K562 (cell line): ENCODE measurements around the gene PRKACA. TPM values are rescaled to one million over a fixed set of nuclear protein-coding genes. Genes with fewer than 3 reads are reported as not detected.

Source experiments
- CBX5 ChIP-seq: IDR thresholded peaks from 2 replicates; pipeline ENCODE4 v1.6.1; 2014; ENCODE audit warnings: low read depth, borderline replicate concordance
- CC2D1A ChIP-seq: fragments of 450-650 bp; IDR thresholded peaks from 2 replicates; pipeline ENCODE4 v1.6.1; 2017; ENCODE audit warnings: mild to moderate bottlenecking
- CHCHD3 ChIP-seq: fragments of 250-450 bp; sonication (Bioruptor Pico); IDR thresholded peaks from 2 replicates; pipeline ENCODE4 v2.1.2; 2022; ENCODE audit warnings: mild to moderate bottlenecking
- CUX1 ChIP-seq: fragments of 200-800 bp; sonication (Bioruptor generic); IDR thresholded peaks from 2 replicates; pipeline ENCODE4 v1.6.1; 2016; ENCODE audit warnings: missing genetic modification characterization, missing compliant biosample characterization
- DIDO1 ChIP-seq: fragments of 450-650 bp; IDR thresholded peaks from 2 replicates; pipeline ENCODE4 v1.6.1; 2016; ENCODE audit warnings: low read depth, missing biosample characterization, missing genetic modification characterization
- NR2C2 ChIP-seq, 2 experiments: fragments of 200-800 bp in 1 of 2; sonication (Bioruptor generic) in 1 of 2; sonication (generic) in 1 of 2; formaldehyde crosslinking in 1 of 2; IDR thresholded peaks; 2 replicates each; pipeline versions ENCODE4 v1.6.1 to v1.8.0; 2016 to 2022; ENCODE audit warnings: mild to moderate bottlenecking in 1 of 2, missing compliant biosample characterization in 1 of 2, missing genetic modification characterization in 1 of 2, missing genetic modification reagents in 1 of 2
- PRMT5 ChIP-seq: sonication (generic); formaldehyde crosslinking; IDR thresholded peaks from 2 replicates; pipeline ENCODE4 v1.5.0; 2020; ENCODE audit warnings: missing genetic modification reagents
- RBM22 ChIP-seq: fragments of 200-400 bp; formaldehyde crosslinking; IDR thresholded peaks from 2 replicates; pipeline ENCODE4 v1.6.1; 2018; ENCODE audit warnings: low read length, low read depth; ENCODE audit not compliant: poor library complexity, severe bottlenecking
- RERE ChIP-seq: sonication (generic); formaldehyde crosslinking; IDR thresholded peaks from 2 replicates; pipeline ENCODE4 v1.8.0; 2023; ENCODE audit warnings: missing genetic modification reagents, mild to moderate bottlenecking, borderline replicate concordance
- SIN3A ChIP-seq, 2 experiments: fragments of 150-350 bp in 1 of 2; IDR thresholded peaks; 2 replicates each; pipeline ENCODE4 v1.6.1; 2011 to 2016; ENCODE audit warnings: borderline replicate concordance in 2 of 2, low read depth in 2 of 2, low read length in 2 of 2, mild to moderate bottlenecking in 2 of 2, moderate library complexity in 2 of 2; ENCODE audit not compliant: control insufficient read depth in 1 of 2
- TCF3 ChIP-seq: sonication (generic); formaldehyde crosslinking; IDR thresholded peaks from 2 replicates; pipeline ENCODE4 v1.4.0; 2020; ENCODE audit warnings: mild to moderate bottlenecking, missing genetic modification reagents
- ZC3H11A ChIP-seq: IDR thresholded peaks from 2 replicates; pipeline ENCODE4 v1.6.1; 2012; ENCODE audit warnings: low read depth, low read length, improper control_type of control experiment
- polyA plus RNA-seq, 8 experiments: library from polyadenylated mRNA; depleted of rRNA in 4 of 8; stranded (reverse) in 5 of 8; unstranded in 3 of 8; fragments of >200 nt; fragmentation: Nextera tagmentation in 2 of 8; fragmentation: Illumina TruSeq in 1 of 8; extraction: Ambion mirVana in 2 of 8; extraction: Trizol in 1 of 8; gene quantifications; 2 replicates each; pipeline versions ENCODE4 v1.2.1 to v1.2.3, GENCODE V29; 2011 to 2014; ENCODE audit warnings: inconsistent platforms in 1 of 8, missing spikeins in 1 of 8
- total RNA-seq, 7 experiments: library from RNA; depleted of rRNA in 6 of 7; stranded (reverse); fragments of >200 nt in 6 of 7; fragmentation: Illumina TruSeq in 2 of 7; extraction: Trizol in 2 of 7; gene quantifications; 2 replicates each; pipeline versions ENCODE4 v1.2.1 to v1.2.3, GENCODE V29; 2011 to 2021; ENCODE audit warnings: low replicate concordance in 1 of 7

PRKACA gene
- total and polyA plus RNA-seq, 9 of the 15 experiments (the other 6 are each of a cell fraction or from before 2014, with no cell fraction given), result 1.2 to 63.1 (median 13.0) TPM

DNA sequence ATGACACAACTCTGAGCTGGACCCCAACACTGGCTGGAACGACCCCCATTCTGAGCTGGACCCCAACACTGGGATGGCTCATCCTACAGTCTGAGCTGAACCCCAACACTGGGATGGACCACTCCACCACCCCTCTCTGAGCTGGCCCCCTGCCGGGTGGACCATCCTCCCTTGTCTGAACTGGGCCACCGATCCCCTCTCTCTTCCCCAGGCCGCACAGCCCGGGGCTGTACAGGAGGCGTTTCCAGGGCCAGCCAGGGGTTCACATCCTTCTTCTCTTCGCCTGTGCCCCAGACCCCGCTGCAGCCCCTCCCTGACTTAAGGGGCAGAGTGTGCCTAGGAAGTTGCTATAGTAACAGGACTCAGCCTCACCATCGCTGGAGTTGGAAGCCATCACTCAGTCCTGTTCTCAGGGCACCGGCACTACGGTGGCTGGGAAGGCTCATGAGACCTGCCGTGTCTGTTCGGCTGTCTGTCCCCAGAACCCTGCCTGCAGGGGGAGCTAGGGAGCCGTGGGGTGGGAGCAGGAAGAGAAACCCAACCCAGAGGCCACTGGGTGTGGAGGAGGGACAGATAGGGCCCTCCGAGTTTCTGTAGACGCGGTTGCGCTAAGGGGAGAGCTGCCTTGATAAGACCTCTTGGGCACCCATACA is 3.7 kb downstream of the PRKACA start (continued):
- no peak for TF ChIP-seq CUX1 (CRISPR knock-in tag)
- TF ChIP-seq CC2D1A, result peak; percentile 50; the same call in 1 of the 2 replicates
- TF ChIP-seq SIN3A (IDR thresholded peaks at IDR 0.05; ENCODE audit: borderline replicate concordance in 2 of 2, control insufficient read depth in 1 of 2, low read depth in 2 of 2, low read length in 2 of 2), result no peak
- TF ChIP-seq TCF3, result no peak
- no peak for TF ChIP-seq ZC3H11A
- no peak for TF ChIP-seq CBX5
- TF ChIP-seq NR2C2 (CRISPR knock-in tag; IDR thresholded peaks at IDR 0.05), result no peak
- TF ChIP-seq NR2C2 (tag; IDR thresholded peaks at IDR 0.05), result no peak
- TF ChIP-seq RBM22, result no peak
- TF ChIP-seq CHCHD3 (CRISPR knock-in tag), result no peak
- TF ChIP-seq PRMT5 (CRISPR knock-in tag), result no peak
- TF ChIP-seq RERE (CRISPR knock-in tag), result no peak
- no peak for TF ChIP-seq DIDO1 (tag)
